Ishikawa (cell line): ENCODE data around the gene IFNAR2.

Source experiments
- CREB1 ChIP-seq: IDR thresholded peaks from 2 replicates; pipeline ENCODE4 v1.6.1; 2012; ENCODE audit warnings: low read depth
- TEAD4 ChIP-seq: IDR thresholded peaks from 2 replicates; pipeline ENCODE4 v1.6.1; 2012
- YY1 ChIP-seq: IDR thresholded peaks from 2 replicates; pipeline ENCODE4 v1.6.1; 2012; ENCODE audit warnings: low read depth
- TF ChIP-seq, protein P1 (sequence below): IDR thresholded peaks from 2 replicates; pipeline ENCODE4 v1.6.1; 2012

DNA sequence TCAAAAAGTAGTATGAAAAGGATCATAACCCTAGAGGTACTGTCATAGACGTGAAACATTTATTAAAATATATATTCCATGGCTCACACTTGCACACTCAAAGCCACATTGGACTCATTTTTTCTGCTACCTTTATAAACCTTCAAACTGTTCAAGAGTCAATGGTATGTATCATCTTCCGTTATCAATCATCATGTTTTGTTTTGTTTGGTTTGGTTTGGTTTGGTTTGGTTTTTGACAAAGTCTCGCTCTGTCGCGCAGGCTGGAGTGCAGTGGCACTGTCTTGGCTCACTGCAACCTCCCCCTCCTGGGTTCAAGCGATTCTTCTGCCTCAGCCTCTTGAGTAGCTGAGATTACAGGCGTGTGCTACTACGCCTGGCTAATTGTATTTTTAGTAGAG is 1.8 kb downstream of the IFNAR2 start:
- TF ChIP-seq CREB1 (no peak), YY1 (no peak), TEAD4 (no peak)
- TF ChIP-seq, protein P1, sequence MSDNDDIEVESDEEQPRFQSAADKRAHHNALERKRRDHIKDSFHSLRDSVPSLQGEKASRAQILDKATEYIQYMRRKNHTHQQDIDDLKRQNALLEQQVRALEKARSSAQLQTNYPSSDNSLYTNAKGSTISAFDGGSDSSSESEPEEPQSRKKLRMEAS, result no peak
